ENCODE results near the gene TOMM34. TPM values are rescaled to one million over a fixed set of nuclear protein-coding genes. Genes with fewer than 3 reads are reported as not detected.

The TOMM34 gene
- total RNA-seq, 1 experiment from 2014 or later: 30.6 TPM

- Histone ChIP-seq H3K9me3 (ENCODE audit: control insufficient read depth, insufficient read depth, low read depth, low read length) (no peaks in the 10 kb centered on the region), H3K4me3 (ENCODE audit: low read depth in 2 of 2, low read length in 2 of 2) (no peak overlapping the region), H3K4me1 (ENCODE audit: control insufficient read depth, insufficient read depth, low read length) (no peaks in the 10 kb centered on the region), H3K36me3 (ENCODE audit: control insufficient read depth, insufficient read depth, low read length) (peaks cover 62% of the 10 kb centered on the region), H3K27me3 (ENCODE audit: control insufficient read depth, insufficient read depth, low read length) (no peaks in the 10 kb centered on the region), H3K27ac (ENCODE audit: low read length) (no peak overlapping the region)
- in situ Hi-C loops (cut with HindIII; ENCODE audit: low pct_unique_long_range_greater_than_20kb, low sequenced_read_pairs): no loop called here
- ATAC-seq: no peak
- no TSS peak for BruUV-seq (replicated peaks)
- CTCF ChIA-PET: no interaction called here
- intact Hi-C loops (cut with micrococcal nuclease; ENCODE audit: unreplicated experiment): no loop called here
- TF ChIP-seq POLR2AphosphoS5 (IDR thresholded peaks at IDR 0.05; ENCODE audit: low read depth, low read length): no peak
- TF ChIP-seq REST (IDR thresholded peaks at IDR 0.05; ENCODE audit: insufficient read depth in 1 of 2, low read depth in 2 of 2, low read length in 1 of 2): no peak
- no peak for TF ChIP-seq SIN3A (IDR thresholded peaks at IDR 0.05; ENCODE audit: borderline replicate concordance, insufficient read depth, low read depth, low read length)
- no peak for TF ChIP-seq TCF7L2 (IDR thresholded peaks at IDR 0.05; ENCODE audit: low read depth, low read length)
- TF ChIP-seq, protein P1, sequence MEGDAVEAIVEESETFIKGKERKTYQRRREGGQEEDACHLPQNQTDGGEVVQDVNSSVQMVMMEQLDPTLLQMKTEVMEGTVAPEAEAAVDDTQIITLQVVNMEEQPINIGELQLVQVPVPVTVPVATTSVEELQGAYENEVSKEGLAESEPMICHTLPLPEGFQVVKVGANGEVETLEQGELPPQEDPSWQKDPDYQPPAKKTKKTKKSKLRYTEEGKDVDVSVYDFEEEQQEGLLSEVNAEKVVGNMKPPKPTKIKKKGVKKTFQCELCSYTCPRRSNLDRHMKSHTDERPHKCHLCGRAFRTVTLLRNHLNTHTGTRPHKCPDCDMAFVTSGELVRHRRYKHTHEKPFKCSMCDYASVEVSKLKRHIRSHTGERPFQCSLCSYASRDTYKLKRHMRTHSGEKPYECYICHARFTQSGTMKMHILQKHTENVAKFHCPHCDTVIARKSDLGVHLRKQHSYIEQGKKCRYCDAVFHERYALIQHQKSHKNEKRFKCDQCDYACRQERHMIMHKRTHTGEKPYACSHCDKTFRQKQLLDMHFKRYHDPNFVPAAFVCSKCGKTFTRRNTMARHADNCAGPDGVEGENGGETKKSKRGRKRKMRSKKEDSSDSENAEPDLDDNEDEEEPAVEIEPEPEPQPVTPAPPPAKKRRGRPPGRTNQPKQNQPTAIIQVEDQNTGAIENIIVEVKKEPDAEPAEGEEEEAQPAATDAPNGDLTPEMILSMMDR (IDR thresholded peaks at IDR 0.05): no peak
- DNase-seq (ENCODE audit: low read depth, low spot score): no peak
- POLR2A ChIA-PET: no interaction called here
These were observed 12.1 kb downstream of the TOMM34 start for GRCh38 chr20:44948107-44948506.

DNA sequence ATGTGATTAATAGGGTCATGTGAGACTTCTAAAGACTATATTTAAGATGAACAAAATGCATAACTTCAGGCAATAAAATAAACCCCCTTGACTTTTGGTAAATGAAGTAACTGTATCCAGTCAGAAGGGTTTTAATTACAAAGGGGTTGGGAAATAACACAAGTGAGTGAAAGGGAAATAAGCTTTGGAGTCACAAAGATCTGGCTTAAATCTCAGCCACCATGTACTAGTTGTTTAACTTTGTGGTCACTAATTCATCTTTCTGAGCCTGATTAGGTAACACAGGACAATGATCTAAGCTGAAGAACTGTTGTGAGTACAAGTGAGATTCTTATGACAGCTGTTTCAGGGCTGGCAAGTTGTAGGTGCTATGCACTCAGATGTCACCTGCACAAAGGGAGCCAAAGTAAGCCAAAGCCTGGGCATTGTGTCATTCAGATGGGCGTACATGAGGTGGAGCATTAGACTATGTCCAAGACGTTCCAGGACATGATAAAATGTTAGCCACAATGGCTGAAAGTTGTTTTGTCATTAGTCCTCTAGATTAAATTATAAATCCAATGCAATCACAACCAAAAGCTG lies 13.8 kb downstream of the TOMM34 start:
- no peaks in the 10 kb centered on the region for H3K27me3 ChIP-seq (ENCODE audit: control insufficient read depth, insufficient read depth, low read length)
- ATAC-seq: no peak
- in situ Hi-C loops (cut with HindIII; ENCODE audit: low pct_unique_long_range_greater_than_20kb, low sequenced_read_pairs) (no loop called here), intact Hi-C loops (cut with micrococcal nuclease; ENCODE audit: unreplicated experiment) (no loop called here)
- no peaks in the 10 kb centered on the region for H3K9me3 ChIP-seq (ENCODE audit: control insufficient read depth, insufficient read depth, low read depth, low read length)
- no peaks in the 10 kb centered on the region for H3K4me1 ChIP-seq (ENCODE audit: control insufficient read depth, insufficient read depth, low read length)
- BruUV-seq (replicated peaks): no TSS peak
- H3K27ac ChIP-seq (ENCODE audit: low read length): no peak overlapping the region
- ChIA-PET CTCF (no interaction called here), POLR2A (no interaction called here)
- DNase-seq (ENCODE audit: low read depth, low spot score): no peak
- TF ChIP-seq TCF7L2 (IDR thresholded peaks at IDR 0.05; ENCODE audit: low read depth, low read length): no peak
- no peak for TF ChIP-seq REST (IDR thresholded peaks at IDR 0.05; ENCODE audit: insufficient read depth in 1 of 2, low read depth in 2 of 2, low read length in 1 of 2)
- no peak for TF ChIP-seq POLR2AphosphoS5 (IDR thresholded peaks at IDR 0.05; ENCODE audit: low read depth, low read length)
- TF ChIP-seq, protein P1 (IDR thresholded peaks at IDR 0.05): no peak
- no peak for TF ChIP-seq SIN3A (IDR thresholded peaks at IDR 0.05; ENCODE audit: borderline replicate concordance, insufficient read depth, low read depth, low read length)
- no peak overlapping the region for H3K4me3 ChIP-seq (ENCODE audit: low read depth in 2 of 2, low read length in 2 of 2)
- H3K36me3 ChIP-seq (ENCODE audit: control insufficient read depth, insufficient read depth, low read length): peaks cover 58% of the 10 kb centered on the region

Measured in Panc1 (cell line).